Fibroblast of the aortic adventitia (primary cell): ENCODE results near the gene VILL. TPM values are rescaled to one million over a fixed set of nuclear protein-coding genes. Genes with fewer than 3 reads are reported as not detected.

ENCODE experiments used
- DNase-seq: peaks from one replicate; pipeline ENCODE4 v3.0.0-alpha.2; 2010; ENCODE audit warnings: low read depth
- H3K4me3 ChIP-seq: 2 replicates; pipeline ENCODE4 v1.5.1; 2011; ENCODE audit warnings: low read depth, mild to moderate bottlenecking, control low read depth, low read length, moderate library complexity
- total RNA-seq: library from RNA; depleted of rRNA; stranded (reverse); fragments of >200 nt; gene quantifications from 2 replicates; pipeline ENCODE4 v1.2.3, GENCODE V29; 2012; ENCODE audit warnings: low replicate concordance
- TF ChIP-seq, protein P1 (sequence below): IDR thresholded peaks from 2 replicates; pipeline ENCODE4 v1.5.1; 2011; ENCODE audit warnings: mild to moderate bottlenecking, low read length, control low read depth, inconsistent platforms; ENCODE audit not compliant: insufficient read depth

VILL gene
- total RNA-seq, 1 donor = 7.0 TPM

DNA sequence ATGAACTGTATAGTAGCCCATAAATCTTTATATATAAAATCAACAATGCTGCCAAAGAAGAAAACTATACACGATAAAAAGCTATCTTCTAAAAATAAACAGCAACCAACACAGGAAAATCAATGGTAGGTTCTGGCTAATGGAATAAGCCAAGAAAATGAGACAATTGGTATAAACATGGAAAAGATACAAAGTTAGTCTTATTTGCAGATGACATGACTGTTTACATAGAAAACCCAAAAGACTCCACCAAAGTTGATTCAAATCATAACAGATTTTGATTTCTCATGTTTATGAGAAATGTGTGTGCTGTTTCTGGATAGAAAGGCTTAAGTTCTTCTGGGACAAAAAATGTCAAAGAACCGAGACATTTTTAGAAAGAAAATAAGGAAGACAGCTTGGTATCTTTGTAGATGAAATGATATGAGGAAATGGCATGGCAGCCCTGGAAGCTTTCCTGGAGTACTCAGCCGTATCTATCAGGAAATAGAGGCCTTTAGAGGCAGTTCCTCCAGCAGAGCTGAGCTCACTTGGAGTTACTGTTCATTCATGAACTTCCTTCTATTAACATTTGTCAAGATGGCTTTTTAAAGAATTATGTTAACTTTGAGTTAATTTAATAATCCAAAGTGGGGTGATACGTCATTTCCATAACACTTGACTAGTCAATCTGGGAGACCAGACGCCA lies 36.7 kb upstream of the VILL start:
- DNase-seq = no peak
- no peak overlapping the region for H3K4me3 ChIP-seq
- TF ChIP-seq, protein P1, sequence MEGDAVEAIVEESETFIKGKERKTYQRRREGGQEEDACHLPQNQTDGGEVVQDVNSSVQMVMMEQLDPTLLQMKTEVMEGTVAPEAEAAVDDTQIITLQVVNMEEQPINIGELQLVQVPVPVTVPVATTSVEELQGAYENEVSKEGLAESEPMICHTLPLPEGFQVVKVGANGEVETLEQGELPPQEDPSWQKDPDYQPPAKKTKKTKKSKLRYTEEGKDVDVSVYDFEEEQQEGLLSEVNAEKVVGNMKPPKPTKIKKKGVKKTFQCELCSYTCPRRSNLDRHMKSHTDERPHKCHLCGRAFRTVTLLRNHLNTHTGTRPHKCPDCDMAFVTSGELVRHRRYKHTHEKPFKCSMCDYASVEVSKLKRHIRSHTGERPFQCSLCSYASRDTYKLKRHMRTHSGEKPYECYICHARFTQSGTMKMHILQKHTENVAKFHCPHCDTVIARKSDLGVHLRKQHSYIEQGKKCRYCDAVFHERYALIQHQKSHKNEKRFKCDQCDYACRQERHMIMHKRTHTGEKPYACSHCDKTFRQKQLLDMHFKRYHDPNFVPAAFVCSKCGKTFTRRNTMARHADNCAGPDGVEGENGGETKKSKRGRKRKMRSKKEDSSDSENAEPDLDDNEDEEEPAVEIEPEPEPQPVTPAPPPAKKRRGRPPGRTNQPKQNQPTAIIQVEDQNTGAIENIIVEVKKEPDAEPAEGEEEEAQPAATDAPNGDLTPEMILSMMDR = no peak

GRCh38 chr3:37954881-37955280 lies 35.7 kb upstream of the VILL start:
- TF ChIP-seq, protein P1 = no peak
- no peak for DNase-seq
- H3K4me3 ChIP-seq = no peak overlapping the region

GRCh38 chr3:37955918-37956707 lies 34.5 kb upstream of the VILL start:
- no peak overlapping the region for H3K4me3 ChIP-seq
- TF ChIP-seq, protein P1 = no peak
- no peak for DNase-seq

GRCh38 chr3:37956723-37957538 lies 33.7 kb upstream of the VILL start:
- no peak for DNase-seq
- TF ChIP-seq, protein P1 = no peak
- no peak overlapping the region for H3K4me3 ChIP-seq

DNA sequence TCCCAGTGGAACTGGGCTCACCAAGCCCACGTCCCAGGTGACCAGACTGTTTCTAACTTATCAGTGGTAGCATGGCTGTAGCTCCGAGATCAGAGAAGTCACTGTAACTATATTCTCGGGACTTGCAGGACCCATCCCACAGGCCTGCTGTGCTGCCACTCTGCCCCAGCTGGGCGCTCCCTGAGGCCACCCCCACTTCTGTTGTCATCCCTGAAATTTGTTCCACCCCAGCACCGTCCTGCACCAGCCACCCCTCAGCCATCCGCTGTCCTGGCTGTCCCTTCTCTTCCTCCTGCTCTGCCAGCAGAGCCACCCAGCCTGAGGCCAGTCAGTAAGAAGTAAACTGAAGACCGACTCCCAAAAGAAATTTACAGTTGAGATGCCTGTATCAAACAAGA lies 33.0 kb upstream of the VILL start:
- TF ChIP-seq, protein P1 = no peak
- no peak for DNase-seq
- H3K4me3 ChIP-seq = no peak overlapping the region

DNA sequence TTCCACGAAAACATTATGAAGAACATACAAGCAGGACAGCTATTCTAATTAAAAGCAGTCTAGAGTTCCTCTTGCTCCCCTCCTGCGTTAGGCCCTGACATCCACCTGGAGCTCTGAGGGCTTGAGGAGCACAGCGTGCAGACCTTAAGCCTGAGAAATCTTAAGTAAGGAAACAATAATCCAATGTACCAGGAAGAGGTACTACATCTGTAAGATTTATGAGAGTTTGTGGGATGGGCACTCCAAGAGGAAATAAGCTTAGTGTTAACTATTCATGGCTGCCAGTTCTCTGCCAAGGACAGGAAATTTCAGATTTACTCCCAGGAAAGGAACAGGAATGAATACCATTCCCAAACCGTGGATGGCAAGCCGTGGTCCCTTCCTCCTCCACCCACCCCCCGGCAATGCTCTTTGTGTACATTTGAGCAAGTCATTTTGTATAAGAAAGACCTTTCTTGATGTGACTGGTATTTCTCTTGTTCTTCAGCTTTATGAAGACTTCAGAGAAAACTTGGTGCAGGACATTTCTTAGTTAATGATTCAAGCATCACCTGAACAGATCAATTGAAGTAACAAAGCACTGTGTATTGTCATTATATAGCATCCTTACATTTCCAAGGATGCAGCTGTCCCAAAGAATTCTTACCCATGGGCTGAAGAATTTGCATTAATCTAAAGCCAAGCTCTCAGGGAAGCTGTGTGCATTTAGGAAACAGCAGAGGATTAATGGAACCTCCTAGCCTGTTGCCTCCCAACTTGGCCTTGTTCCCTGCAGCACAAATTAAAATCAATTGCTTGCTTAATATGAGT lies 28.8 kb upstream of the VILL start:
- no peak overlapping the region for H3K4me3 ChIP-seq
- TF ChIP-seq, protein P1 = no peak
- DNase-seq = no peak
